ENCODE data around the gene SPOCK2.

SPOCK2 gene

DNA sequence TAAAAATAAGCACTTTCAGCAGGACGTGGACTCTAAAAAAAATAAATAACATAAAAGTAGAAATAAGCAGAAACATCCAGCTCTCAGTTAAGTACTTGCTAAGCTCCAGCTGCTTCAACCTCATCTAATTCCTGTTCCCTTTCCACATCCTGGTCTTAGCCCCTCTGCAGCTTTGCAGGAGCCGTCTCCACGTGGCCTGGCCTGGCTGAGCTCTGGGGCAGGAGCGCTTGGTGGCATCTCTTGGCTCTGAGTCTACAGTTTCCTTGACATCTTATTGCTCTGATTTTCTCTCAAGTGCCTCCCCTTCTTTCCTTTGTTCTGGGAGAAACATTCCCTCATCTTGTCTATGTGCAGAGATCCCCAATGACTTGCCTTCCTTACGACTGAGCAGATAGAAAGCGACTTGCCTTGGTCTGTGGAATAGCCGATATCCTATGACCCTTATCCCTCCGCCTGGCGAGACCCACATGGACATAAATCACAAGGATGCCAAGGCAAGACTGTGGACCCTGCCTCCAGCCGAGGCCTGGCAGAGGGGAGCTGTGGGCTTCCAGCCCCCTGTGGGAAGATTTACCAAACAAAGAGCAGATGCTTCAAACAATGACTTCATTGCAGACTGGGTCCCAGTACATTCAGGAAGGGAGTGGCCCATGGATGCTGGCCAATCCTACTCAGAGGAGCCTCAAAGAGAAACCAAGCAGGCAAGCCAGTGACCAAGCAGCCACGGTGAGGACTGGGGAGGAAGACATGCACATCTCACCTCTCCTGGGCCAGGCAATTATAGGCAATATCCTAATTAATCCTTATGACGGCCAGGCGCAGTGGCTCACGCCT is 61.9 kb downstream of the SPOCK2 start:
- DNase-seq = peak; percentile 43

DNA sequence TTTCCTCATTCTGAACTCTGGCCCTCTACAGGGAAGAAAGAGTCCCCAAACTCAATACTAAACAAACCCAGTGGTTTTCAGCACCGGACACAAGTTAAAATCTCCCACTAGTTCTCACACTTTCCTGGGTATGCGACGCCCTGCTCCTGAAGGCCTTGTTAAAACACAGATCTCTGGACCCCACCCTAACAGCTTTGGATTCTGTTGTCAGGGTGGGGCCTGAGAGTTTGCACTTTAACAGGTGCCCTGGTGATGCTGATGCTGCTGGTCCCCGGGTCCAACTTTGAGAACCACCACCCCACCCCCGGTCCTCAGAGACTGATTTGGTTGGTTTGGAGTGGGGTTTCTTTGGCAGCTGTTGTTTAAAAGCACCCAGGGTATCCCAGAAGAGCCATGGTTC is 62.5 kb downstream of the SPOCK2 start:
- DNase-seq = no peak

DNA sequence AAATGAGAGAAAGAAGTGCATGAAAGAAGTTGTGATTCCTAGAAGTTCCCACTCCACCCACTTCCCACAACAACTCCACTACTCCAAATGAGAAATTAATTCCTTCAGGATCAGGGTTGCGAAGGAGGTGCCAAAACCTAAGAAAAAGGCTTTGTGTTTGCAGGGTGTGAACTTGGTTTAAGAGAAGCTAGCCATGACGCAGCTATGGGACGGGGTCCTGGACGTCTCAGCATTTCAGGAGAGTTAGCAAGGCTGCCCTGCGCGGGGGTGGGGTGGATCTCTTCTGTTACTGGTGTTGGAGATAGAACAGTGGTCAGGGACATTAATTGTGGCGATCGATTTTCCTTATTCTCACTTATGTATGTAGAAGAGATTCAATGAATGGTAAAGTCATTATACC is 63.0 kb downstream of the SPOCK2 start:
- no peak for DNase-seq

DNA sequence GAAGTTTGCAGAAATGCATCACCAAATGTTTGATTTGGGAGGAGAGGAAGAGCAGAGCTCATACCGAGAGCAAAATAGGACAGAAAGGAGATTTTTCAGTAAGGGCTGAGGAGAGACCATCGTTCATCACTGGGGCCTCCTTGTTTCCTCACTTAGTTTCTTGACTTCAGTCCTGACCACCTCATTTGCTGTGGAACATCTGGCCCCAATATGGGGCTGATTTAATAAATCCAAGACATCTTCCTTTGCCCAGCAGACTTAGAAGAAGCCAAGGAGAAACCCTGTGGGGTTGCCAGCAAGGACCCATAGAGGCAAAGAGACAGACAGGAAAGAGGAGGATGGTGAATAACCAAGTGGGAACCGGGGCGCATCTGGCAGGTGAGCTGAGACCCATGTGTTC is 63.8 kb downstream of the SPOCK2 start:
- DNase-seq = no peak

DNA sequence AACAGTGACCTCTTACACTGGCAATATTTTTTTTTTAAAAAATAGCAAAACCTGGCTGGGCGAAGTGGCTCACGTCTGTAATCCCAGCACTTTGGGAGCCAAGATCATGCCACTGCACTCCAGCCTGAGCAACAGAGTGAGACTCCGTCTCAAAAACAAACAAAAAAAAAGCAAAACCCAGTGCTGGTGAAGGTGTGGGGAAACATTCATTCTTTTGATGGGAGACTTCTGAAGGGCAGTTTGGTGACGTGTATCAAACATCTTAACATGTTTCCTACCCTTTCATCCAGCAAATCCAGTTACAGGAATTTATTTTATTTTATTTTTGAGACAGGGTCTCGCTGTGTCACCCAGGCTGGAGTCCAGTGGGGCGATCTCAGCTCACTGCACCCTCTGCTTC is 66.1 kb downstream of the SPOCK2 start:
- no peak for DNase-seq

DNA sequence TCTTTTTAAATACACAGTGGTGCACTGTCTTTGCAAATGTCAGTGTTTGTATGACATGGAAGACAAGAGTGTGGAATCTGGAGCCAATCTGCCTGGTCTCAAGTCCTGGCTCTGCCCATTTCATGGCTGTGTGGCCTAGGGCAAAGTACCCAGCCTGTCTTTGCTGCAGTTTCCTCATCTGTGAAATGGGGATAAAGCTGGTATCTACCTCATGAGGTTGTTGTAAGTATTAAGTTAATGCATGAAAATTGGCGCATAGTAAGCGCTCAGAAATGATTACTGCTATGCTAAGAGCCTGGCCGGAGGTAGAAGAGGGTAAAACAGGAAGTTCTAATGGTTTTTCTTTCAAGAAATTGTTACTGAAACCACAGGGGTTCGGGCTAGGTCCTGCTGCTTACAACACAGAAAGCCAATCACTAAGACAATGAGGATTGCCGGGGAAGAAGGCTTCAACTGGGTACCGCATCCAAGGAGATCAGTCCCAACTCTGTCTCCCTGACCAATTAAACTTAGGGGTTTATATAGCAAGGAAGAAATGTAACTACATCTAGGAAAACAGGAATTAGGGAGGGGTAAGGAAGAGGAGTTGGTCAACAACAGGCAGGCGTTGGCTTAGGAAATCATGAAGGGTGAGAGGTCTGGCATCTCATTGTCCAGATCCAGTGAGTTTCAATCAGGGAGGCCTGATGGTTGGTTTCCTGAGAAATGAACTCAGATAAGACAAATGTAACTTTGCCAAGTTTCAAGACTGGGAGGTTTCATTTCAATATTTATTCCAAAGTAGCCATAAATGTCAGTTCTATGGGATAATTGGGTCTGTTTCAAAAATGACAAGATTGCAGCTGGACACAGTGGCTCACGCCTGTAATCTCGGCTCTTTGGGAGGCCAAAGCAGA is 67.2 kb downstream of the SPOCK2 start:
- no peak for DNase-seq

DNA sequence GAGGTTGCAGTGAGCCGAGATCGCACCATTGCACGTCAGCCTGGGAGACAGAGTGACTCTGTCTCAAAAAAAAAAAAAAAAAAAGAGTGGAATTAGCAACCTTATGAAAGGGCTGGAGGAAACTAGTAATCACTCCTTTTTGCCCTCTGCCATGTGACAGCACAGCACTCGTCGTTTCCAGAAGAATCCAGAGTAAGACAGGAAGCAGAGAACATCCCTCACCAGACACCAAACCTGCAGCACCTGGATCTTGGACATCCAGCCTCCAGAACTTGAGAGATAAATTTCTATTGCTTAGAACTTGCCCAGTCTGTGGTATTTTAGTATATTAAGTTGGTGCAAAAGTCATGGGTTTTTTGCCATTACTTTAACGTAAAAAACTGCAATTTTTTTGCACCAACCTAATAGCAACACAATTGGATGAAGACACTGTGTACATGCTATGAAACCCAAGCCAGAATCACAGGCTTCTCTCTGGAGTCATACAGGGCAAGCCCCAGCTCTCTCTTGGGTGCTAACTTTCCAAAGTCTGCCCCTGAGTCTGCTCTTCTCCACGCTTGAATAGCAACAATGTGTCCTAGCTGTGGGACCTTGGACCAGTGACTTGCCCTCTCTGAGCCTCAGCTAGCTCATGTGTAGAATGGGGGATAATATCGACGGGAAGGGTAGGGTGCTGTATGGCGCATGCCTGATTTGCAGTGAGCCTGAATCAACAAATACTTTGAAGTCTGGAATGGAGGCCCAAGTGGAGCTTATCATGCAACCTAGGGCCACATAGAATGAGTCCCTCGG is 69.1 kb downstream of the SPOCK2 start:
- DNase-seq = no peak

DNA sequence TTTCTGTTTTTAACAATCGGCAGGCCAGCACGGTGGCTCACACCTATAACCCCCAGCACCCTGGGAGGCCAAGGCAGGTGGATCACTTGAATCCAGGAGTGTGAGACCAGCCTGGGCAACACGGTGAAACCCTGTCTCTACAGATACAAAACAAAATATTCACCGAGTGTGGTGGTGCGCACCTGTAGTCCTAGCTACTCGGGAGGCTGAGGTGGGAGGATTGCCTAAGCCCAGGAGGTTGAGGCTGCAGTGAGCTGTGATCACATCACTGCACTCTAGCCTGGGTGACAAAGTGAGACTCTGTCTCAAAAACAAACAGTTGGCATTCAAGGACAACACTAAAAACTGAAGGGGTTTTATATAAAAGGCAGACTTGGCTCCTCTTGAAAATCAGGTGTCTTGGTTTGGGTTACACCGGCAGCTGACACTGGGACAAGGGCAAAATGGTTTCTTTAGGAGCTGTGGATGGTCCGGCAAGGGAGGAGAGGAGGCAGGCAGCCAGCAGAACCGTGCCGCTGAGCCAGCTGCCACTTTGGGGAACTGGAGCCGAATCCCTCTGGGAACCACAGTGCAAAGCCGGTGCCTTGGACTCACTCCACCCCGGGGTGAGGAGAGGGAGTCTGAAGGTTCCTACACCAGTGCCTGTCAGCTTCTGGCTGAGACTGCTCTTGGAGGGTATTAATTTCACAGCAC is 71.6 kb downstream of the SPOCK2 start:
- no peak for DNase-seq

DNA sequence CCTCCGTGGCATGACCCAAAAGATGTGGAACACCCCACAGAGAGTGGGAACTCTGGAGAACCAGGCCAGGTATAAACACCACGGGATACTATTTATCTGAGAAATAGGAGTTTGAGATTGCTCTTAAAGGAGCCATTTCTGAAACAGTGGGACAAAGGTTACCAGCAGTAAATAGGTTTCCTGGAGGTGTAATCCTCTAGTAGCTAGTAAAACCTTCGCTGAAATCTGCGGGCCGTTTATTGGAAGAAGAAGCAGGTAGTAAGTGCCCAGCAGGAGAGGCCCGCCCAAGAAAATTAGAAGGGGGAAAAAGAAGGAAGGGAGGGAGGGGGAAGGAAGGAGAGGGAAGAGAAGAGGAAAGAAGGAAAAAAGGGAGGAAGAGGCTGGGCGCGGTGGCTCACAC is 72.5 kb downstream of the SPOCK2 start:
- no peak for DNase-seq

DNA sequence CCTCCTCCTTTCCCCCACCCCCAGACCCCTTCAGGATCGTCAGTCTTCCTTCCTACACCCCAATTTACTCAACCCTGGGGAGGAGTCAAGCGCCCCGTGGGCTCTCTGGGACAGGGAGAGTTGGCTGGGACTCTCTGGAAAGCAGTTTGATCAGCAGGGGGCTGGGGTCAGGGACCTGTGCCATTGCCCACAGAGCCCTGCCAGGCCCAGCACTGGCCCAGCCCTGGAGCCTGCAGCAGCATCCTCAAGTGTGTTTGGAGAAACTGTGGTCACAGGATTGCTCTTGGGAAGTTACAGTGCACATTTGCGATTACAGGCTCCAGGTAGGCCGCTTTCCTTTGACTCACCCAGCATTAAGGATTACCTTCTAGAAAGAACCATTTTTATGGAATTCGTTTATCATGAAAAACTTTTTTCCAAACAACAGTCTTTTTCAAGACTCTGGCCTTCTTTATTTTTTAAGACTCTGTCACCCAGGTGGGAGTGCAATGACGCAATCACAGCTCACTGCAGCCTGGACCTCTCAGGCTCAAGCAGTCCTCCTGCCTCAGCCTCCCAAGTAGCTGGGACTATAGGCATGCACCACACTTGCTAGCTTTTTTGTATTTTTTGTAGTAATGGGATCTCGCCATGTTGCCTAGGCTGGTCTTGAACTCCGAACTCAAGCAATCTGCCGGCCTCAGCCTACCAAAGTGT is 73.4 kb downstream of the SPOCK2 start:
- DNase-seq = no peak

DNA sequence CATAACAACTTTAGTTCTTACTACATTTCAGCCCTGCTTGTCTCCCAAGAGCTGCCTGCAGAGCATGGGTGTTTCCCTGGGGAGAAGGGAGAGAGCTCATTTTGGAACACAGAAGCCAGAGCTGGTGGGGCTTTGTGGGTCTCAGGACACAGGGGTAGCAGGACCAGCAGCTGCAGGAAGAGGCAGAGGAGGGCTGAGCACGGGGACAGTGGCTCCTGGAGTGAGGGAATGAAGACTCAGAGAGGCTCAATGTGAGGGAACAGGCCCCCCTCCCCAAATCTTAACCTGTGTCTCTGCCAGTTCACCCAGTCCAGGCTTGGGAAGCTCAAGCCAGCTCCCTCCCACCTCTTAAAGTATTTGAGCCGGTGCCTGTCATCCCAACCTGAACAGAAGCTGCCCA is 74.2 kb downstream of the SPOCK2 start:
- DNase-seq = no peak

DNA sequence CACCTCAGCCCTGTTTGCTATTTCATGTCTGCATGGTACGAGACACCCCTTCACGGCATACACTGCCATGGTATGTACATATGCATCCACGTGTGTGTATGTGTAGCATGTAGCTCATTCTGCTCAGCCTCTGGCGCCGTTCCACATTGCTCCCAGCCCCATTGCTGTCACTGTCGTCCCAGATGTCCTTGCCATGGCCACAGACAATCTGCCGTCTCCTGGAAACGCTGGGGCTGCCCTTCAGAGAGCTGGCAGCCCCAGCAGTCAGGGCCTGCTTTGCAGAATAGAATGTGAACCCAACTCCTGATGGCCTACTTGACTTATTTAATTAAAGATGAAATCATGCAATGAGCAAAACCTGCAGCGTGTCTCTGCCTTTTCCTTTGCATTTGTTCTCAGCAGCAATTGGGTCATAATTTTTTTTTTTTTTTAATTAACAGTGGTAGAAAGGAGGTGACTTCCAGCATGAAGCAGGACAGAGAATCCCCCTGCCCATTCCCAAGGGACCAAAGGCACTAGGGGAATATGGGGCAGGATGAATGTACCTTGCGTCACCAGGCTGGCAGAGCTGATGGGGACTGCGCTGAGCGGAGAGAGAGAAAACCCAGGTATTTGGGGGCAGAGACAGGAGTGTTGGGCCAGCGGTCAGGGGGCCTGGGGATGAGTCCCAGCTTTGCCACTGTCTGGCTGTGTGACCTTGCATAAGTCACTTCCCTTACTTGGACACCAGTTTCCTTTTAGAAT is 75.0 kb downstream of the SPOCK2 start:
- DNase-seq = no peak

DNA sequence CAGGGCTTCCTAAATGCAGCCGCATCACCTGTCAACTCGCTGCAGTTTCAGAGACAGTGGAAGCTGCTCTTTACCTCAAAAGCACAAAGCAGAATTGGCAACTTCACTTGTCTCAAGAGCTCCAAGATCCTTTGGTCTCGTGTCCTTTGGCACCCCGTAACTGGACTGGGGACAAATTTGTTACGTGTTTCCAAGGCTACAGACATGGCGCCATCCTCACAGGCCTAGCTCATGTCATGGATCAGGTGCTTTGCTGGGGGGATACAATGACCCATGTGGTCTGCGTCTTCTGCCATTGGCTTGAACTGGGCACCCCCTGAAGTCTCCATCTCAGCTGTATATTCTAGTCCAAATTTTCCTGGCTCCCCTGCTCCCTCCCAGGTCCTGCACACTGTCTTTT is 75.6 kb downstream of the SPOCK2 start:
- no peak for DNase-seq

DNA sequence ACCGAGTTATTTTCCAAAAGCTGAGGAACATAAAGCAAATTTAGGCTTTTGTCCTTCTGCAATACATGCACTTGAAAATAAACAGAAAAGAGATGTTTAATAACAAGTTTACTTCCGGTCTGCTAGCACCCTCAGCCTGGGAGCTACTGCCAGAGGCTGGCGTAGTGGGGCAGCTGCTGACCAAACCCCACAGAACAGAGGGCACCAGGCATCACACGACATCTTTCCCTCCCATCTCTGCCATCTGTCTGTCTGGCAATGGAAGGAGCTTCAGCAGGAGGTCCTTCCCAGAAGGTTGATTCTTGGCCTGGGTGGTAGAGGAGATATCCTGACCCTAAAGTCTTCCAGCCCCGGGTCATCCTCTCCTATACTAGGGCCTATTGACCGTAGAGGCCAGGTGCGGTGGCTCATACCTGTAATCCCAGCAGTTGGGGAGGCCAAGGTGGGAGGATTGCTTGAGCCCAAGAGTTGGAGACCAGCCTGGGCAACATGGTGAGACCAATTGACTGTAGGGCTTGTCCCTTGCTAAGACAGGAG is 76.3 kb downstream of the SPOCK2 start:
- DNase-seq = no peak

DNA sequence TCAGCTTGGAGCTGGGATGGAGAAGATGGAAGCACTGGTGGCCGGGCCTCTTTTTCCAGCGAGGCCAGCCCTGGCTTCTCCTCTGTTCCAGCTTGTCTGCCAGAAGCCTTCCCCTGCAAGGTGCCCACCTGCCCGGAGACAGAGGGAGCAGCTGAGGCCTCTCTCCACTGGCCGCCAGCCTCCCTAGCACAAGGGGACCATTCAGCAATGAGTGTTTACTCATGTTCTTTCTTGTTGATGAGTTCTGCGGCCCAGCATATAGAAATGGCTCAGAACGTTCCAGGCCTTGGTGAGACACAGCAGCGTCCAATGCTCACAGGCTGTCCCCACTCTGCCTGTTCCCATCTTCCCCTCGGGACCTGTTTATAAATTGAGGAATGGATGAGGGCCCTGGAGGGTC is 76.9 kb downstream of the SPOCK2 start:
- no peak for DNase-seq

DNA sequence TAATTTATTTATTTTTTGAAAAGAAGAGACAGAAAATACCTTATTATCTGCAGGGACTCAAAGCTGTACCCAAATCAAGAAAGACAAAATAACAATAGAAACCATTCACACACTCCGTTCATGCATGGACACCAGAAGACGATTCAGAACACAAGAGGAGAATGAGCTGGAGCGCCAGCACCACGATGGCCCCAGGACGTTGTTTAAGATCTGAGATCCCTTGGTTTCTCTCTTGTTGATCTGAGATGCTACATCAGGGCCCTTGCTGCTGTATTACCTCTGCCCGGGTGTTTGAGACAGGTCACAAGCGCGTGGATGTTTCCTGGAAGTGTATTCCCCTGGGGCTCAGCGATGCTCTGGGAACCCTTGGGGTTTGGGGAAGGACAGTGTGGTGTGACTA is 77.3 kb downstream of the SPOCK2 start:
- no peak for DNase-seq

DNA sequence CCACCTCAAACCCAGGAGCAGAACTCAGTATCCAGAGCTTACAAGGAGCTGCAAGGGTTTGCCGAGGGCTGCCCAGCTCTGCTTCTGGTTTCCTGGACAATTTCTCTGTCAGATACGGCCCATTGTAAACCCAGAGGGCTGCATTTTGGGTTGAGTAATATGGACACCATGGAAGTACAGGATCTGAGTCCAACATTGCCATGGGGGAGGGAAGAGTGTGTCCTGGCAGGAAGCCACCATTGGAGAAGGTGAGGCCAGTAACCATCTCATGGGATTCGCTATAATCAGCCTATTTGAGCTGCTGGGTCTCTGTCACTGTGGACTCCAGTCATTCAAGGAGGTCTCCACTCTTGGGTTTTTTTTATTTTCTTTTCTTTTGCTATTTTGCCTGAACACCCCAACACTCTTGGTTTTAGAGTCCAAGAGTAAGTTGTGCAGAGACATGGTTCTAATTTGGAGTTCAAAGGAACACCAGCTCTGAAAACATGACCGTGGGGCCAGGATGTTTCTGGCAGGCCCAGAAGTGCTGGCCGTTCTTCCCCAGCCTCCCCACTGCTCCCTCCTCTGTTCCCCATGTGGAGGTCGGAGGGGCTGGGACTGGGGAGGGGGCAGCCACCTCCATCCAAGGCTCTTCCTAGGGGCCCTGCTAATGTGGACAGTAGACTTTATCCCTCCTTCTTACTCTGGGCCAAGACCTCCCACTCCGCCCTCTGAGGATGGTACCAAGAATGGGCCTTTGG is 77.9 kb downstream of the SPOCK2 start:
- DNase-seq = no peak

DNA sequence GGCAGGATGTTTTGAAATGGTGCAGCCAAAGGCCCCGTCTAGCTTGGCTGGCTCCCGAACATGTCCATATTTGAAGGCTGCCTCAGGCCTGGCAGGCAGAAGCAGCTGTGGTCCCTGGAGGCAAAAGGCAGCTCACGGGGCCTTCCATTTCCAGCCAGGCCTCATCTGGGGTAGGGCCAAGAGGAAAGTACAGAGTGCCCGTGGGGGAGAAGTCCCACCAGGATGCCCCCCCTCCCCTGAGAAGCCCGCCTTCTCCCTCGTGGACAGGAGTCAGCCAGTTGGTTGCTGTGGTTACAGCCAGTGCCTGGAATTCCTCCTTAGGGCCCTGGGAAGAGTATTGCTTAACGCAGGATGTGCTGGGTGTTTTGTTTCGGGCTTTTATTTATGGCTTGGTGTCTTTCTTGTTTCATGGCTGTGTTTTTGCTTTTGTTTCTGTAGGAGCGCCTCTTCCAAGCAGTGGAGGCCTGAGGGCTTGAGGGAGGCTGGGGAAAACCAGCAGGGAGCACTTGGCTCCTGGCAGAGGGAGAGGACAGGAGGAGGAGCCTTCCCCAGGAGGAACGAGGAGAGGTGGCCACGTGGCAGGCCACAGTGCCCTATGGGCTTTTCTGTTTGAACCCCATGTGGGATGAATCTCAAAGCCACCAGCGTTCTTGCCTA is 78.8 kb downstream of the SPOCK2 start:
- peak; percentile 96 for DNase-seq

DNA sequence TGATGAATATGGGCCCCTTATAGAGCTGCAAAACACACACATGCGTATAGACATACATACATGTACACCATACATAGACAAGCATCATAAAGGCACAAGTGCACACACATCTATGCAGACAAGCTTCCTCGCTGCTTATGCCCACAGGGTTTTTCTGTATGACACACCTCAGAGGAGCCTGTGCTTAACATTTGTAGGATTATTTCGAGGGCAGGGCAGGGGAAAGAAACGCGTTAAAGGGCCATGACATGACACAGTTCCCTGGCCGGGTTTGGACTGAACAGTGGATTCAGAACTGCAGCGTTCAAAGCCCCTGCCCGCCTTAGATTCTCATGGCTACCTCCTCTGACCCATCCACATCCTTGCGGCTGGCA is 79.3 kb downstream of the SPOCK2 start:
- DNase-seq = no peak
